WTC11 (cell line): ENCODE data around the gene CEP72. TPM values are rescaled to one million over a fixed set of nuclear protein-coding genes. Genes with fewer than 3 reads are reported as not detected.

ENCODE experiments used
- ATAC-seq: fragments of 200-7000 bp; cut with Tn5 transposase; 2 replicates; pipeline ENCODE4 v1.10.0; 2021; ENCODE audit warnings: mild to moderate bottlenecking, moderate library complexity
- CTCF ChIA-PET: fragments of 300-600 bp; sonication (Branson Sonifier 250); formaldehyde crosslinking; loops from one replicate; lab custom pipeline; 2021; ENCODE audit warnings: antibody characterized with exemption; lab: Charles Lee
- POLR2A ChIA-PET: fragments of 350-600 bp; sonication (Branson Sonifier 250); formaldehyde crosslinking; loops from one replicate; lab custom pipeline; 2021; ENCODE audit warnings: antibody characterized with exemption; lab: Charles Lee
- DNase-seq: peaks from one replicate; pipeline ENCODE4 v3.0.0; 2021; ENCODE audit warnings: low spot score
- H3K27ac Mint-ChIP-seq: 2 replicates; pipeline ENCODE4 v1.8.0; 2021; ENCODE audit warnings: mixed read lengths
- H3K27me3 Mint-ChIP-seq: 2 replicates; pipeline ENCODE4 v1.8.0; 2021; ENCODE audit warnings: low read depth, mild to moderate bottlenecking, moderate library complexity, mixed read lengths
- H3K36me3 Mint-ChIP-seq: 2 replicates; pipeline ENCODE4 v1.8.0; 2021; ENCODE audit warnings: mixed read lengths
- H3K4me1 Mint-ChIP-seq: 2 replicates; pipeline ENCODE4 v1.8.0; 2022; ENCODE audit warnings: mixed read lengths
- H3K4me3 Mint-ChIP-seq: 2 replicates; pipeline ENCODE4 v1.8.0; 2021; ENCODE audit warnings: mild to moderate bottlenecking, moderate library complexity, mixed read lengths
- H3K9me3 Mint-ChIP-seq: 2 replicates; pipeline ENCODE4 v1.8.0; 2021; ENCODE audit warnings: mixed read lengths
- ATF6 ChIP-seq: sonication (generic); formaldehyde crosslinking; IDR thresholded peaks from 2 replicates; pipeline ENCODE4 v1.8.1; 2023; ENCODE audit warnings: mild to moderate bottlenecking, missing genetic modification reagents
- CDX4 ChIP-seq: fragments of 250-450 bp; sonication (Bioruptor Pico); IDR thresholded peaks from 2 replicates; pipeline ENCODE4 v1.9.0; 2021; ENCODE audit warnings: moderate library complexity, mild to moderate bottlenecking, inconsistent platforms, borderline replicate concordance
- E2F5 ChIP-seq: sonication (generic); formaldehyde crosslinking; IDR thresholded peaks from 2 replicates; pipeline ENCODE4 v1.8.1; 2022; ENCODE audit warnings: mild to moderate bottlenecking, moderate library complexity, missing genetic modification reagents
- ERG ChIP-seq: fragments of 250-450 bp; sonication (Bioruptor Pico); IDR thresholded peaks from 2 replicates; pipeline ENCODE4 v1.8.0; 2021; ENCODE audit warnings: mild to moderate bottlenecking
- GABPB1 ChIP-seq: sonication (generic); formaldehyde crosslinking; IDR thresholded peaks from 2 replicates; pipeline ENCODE4 v1.8.1; 2023; ENCODE audit warnings: mild to moderate bottlenecking, missing genetic modification reagents
- HMGA2 ChIP-seq: fragments of 250-450 bp; sonication (Bioruptor Pico); IDR thresholded peaks from 2 replicates; pipeline ENCODE4 v1.4.0; 2021; ENCODE audit warnings: mild to moderate bottlenecking, moderate library complexity
- MYBL2 ChIP-seq: sonication (generic); formaldehyde crosslinking; IDR thresholded peaks from 2 replicates; pipeline ENCODE4 v1.8.1; 2023; ENCODE audit warnings: mild to moderate bottlenecking, moderate library complexity, missing genetic modification reagents
- NFATC4 ChIP-seq: fragments of 250-450 bp; sonication (Bioruptor Pico); IDR thresholded peaks from 2 replicates; pipeline ENCODE4 v1.9.0; 2021; ENCODE audit warnings: mild to moderate bottlenecking
- NFYB ChIP-seq: sonication (generic); formaldehyde crosslinking; conservative IDR thresholded peaks from 2 replicates; pipeline ENCODE4 v1.8.0; 2022; ENCODE audit warnings: low read depth, missing genetic modification reagents
- NR1H2 ChIP-seq: sonication (generic); formaldehyde crosslinking; IDR thresholded peaks from 2 replicates; pipeline ENCODE4 v1.9.0; 2021; ENCODE audit warnings: mild to moderate bottlenecking, moderate library complexity, missing genetic modification reagents
- NR2C2 ChIP-seq: sonication (generic); formaldehyde crosslinking; IDR thresholded peaks from 2 replicates; pipeline ENCODE4 v1.8.0; 2022; ENCODE audit warnings: mild to moderate bottlenecking, missing genetic modification reagents
- NR3C1 ChIP-seq: sonication (generic); formaldehyde crosslinking; conservative IDR thresholded peaks from 2 replicates; pipeline ENCODE4 v1.8.1; 2023; ENCODE audit warnings: low read depth, mild to moderate bottlenecking, missing genetic modification reagents
- PRRX2 ChIP-seq: fragments of 250-450 bp; sonication (Bioruptor Pico); IDR thresholded peaks from 2 replicates; pipeline ENCODE4 v1.8.0; 2021; ENCODE audit warnings: mild to moderate bottlenecking
- SP1 ChIP-seq: sonication (generic); formaldehyde crosslinking; conservative IDR thresholded peaks from 2 replicates; pipeline ENCODE4 v1.8.1; 2022; ENCODE audit warnings: missing genetic modification reagents
- STAT6 ChIP-seq: sonication (generic); formaldehyde crosslinking; conservative IDR thresholded peaks from 2 replicates; pipeline ENCODE4 v1.8.1; 2023; ENCODE audit warnings: mild to moderate bottlenecking, low read depth, missing genetic modification reagents, moderate library complexity
- TEAD1 ChIP-seq: sonication (generic); formaldehyde crosslinking; IDR thresholded peaks from 2 replicates; pipeline ENCODE4 v1.8.0; 2022; ENCODE audit warnings: mild to moderate bottlenecking, missing genetic modification reagents
- TP53 ChIP-seq: sonication (generic); formaldehyde crosslinking; IDR thresholded peaks from 2 replicates; pipeline ENCODE4 v1.8.1; 2023; ENCODE audit warnings: mild to moderate bottlenecking, missing genetic modification reagents
- ZBTB21 ChIP-seq: sonication (generic); formaldehyde crosslinking; IDR thresholded peaks from 2 replicates; pipeline ENCODE4 v1.8.1; 2023; ENCODE audit warnings: mild to moderate bottlenecking, missing genetic modification reagents, borderline replicate concordance
- ZBTB43 ChIP-seq: sonication (generic); formaldehyde crosslinking; IDR thresholded peaks from 2 replicates; pipeline ENCODE4 v1.8.1; 2023; ENCODE audit warnings: mild to moderate bottlenecking, missing genetic modification reagents
- ZMAT4 ChIP-seq: fragments of 250-450 bp; sonication (Bioruptor Pico); IDR thresholded peaks from 2 replicates; pipeline ENCODE4 v1.9.0; 2021; ENCODE audit warnings: mild to moderate bottlenecking
- ZNF121 ChIP-seq: sonication (generic); formaldehyde crosslinking; IDR thresholded peaks from 2 replicates; pipeline ENCODE4 v1.8.0; 2023; ENCODE audit warnings: missing genetic modification reagents
- ZNF138 ChIP-seq: sonication (generic); formaldehyde crosslinking; conservative IDR thresholded peaks from 2 replicates; pipeline ENCODE4 v1.8.1; 2022; ENCODE audit warnings: mild to moderate bottlenecking, moderate library complexity, missing genetic modification reagents
- ZNF423 ChIP-seq: fragments of 250-450 bp; sonication (Bioruptor Pico); IDR thresholded peaks from 2 replicates; pipeline ENCODE4 v2.1.2; 2022; ENCODE audit warnings: mild to moderate bottlenecking, moderate library complexity
- total RNA-seq: library from RNA; stranded (reverse); gene quantifications from 3 replicates; pipeline ENCODE4 v1.2.3, GENCODE V29; 2021

The CEP72 gene
- total RNA-seq, 1 experiment from 2014 or later, result 26.6 TPM

GRCh38 chr5:617896-618295 is 5.8 kb downstream of the CEP72 start (continued):
- TF ChIP-seq STAT6 (CRISPR knock-in tag) (no peak), ZBTB21 (CRISPR knock-in tag) (no peak), SP1 (CRISPR knock-in tag) (no peak), CDX4 (CRISPR knock-in tag) (no peak), PRRX2 (no peak), E2F5 (CRISPR knock-in tag) (no peak), NFYB (no peak), MYBL2 (CRISPR knock-in tag) (no peak), ZMAT4 (CRISPR knock-in tag) (no peak), ZNF121 (CRISPR knock-in tag) (no peak), GABPB1 (CRISPR knock-in tag) (no peak), HMGA2 (CRISPR knock-in tag) (no peak), NFATC4 (CRISPR knock-in tag) (no peak), ERG (CRISPR knock-in tag) (no peak)

GRCh38 chr5:618450-618849 is 6.3 kb downstream of the CEP72 start:
- Mint-ChIP-seq H3K27me3 (no peaks in the 10 kb centered on the region), H3K27ac (no peak overlapping the region), H3K9me3 (peaks cover 5% of the 10 kb centered on the region; the same call in 1 of the 2 replicates), H3K4me1 (peaks cover 15% of the 10 kb centered on the region), H3K36me3 (peaks cover 57% of the 10 kb centered on the region), H3K4me3 (no peak overlapping the region)
- CTCF ChIA-PET, result no interaction called here
- TF ChIP-seq ZNF423 (no peak), ATF6 (no peak), TEAD1 (no peak), HMGA2 (CRISPR knock-in tag) (no peak), NR1H2 (no peak), ZNF138 (no peak), NR3C1 (no peak), TP53 (CRISPR knock-in tag) (no peak), NR2C2 (CRISPR knock-in tag) (no peak), ZBTB43 (CRISPR knock-in tag) (no peak)
- POLR2A ChIA-PET, result no interaction called here
- DNase-seq, result no peak
- ATAC-seq, result no peak
